HEK293T (cell line): ENCODE results near the gene ATP1B1.

ENCODE experiments used
- BHLHE40 ChIP-seq: fragments of 450-650 bp; IDR thresholded peaks from 2 replicates; pipeline ENCODE4 v1.6.1; 2016; ENCODE audit warnings: mild to moderate bottlenecking, moderate library complexity, borderline replicate concordance
- ELF4 ChIP-seq: fragments of 450-650 bp; IDR thresholded peaks from 2 replicates; pipeline ENCODE4 v1.6.1; 2017; ENCODE audit warnings: antibody characterized with exemption
- FOXK2 ChIP-seq: fragments of 450-650 bp; IDR thresholded peaks from 2 replicates; pipeline ENCODE4 v1.6.1; 2016; ENCODE audit warnings: mild to moderate bottlenecking
- FOXM1 ChIP-seq: fragments of 450-650 bp; IDR thresholded peaks from 2 replicates; pipeline ENCODE4 v1.6.1; 2017; ENCODE audit warnings: mild to moderate bottlenecking, borderline replicate concordance
- L3MBTL2 ChIP-seq: fragments of 450-650 bp; conservative IDR thresholded peaks from 2 replicates; pipeline ENCODE4 v1.6.1; 2016; ENCODE audit warnings: mild to moderate bottlenecking
- LEF1 ChIP-seq: fragments of 450-650 bp; IDR thresholded peaks from 2 replicates; pipeline ENCODE4 v1.6.1; 2017; ENCODE audit warnings: mild to moderate bottlenecking, borderline replicate concordance
- NFRKB ChIP-seq: fragments of 450-650 bp; IDR thresholded peaks from 2 replicates; pipeline ENCODE4 v1.6.1; 2016; ENCODE audit warnings: mild to moderate bottlenecking, moderate library complexity
- SP1 ChIP-seq: fragments of 450-650 bp; IDR thresholded peaks from 2 replicates; pipeline ENCODE4 v1.6.1; 2017
- SUZ12 ChIP-seq: fragments of 450-650 bp; IDR thresholded peaks from 2 replicates; pipeline ENCODE4 v1.6.1; 2016; ENCODE audit warnings: mild to moderate bottlenecking
- TARDBP ChIP-seq: fragments of 450-650 bp; IDR thresholded peaks from 2 replicates; pipeline ENCODE4 v1.6.1; 2016
- ZNF384 ChIP-seq: fragments of 450-650 bp; IDR thresholded peaks from 2 replicates; pipeline ENCODE4 v1.6.1; 2016
- TF ChIP-seq, protein P1 (sequence below): fragments of 450-650 bp; IDR thresholded peaks from 2 replicates; pipeline ENCODE4 v1.6.1; 2016

DNA sequence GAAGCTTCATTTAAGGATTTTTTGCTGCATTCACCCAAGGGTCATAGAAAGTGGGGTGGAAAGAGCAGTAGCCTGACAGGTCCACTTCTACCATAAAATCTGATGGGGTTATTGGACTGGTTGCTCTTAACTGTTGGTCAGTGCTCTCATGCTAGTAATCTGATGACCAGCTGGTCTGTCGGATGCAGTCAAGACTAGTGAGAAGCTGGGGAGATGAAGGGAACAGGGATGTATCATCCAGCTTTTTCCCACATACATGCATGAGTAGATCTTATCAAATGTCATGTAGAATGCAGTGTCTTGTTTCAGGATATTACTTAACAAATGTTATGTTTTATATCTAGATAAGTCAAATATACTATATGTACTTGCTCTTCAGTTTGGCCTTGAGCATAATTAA is 11.1 kb downstream of the ATP1B1 start:
- TF ChIP-seq BHLHE40 (no peak), FOXK2 (no peak), ZNF384 (no peak), SUZ12 (no peak), ELF4 (no peak), FOXM1 (no peak), L3MBTL2 (no peak), NFRKB (no peak), SP1 (no peak), TARDBP (no peak), LEF1 (no peak)
- TF ChIP-seq, protein P1, sequence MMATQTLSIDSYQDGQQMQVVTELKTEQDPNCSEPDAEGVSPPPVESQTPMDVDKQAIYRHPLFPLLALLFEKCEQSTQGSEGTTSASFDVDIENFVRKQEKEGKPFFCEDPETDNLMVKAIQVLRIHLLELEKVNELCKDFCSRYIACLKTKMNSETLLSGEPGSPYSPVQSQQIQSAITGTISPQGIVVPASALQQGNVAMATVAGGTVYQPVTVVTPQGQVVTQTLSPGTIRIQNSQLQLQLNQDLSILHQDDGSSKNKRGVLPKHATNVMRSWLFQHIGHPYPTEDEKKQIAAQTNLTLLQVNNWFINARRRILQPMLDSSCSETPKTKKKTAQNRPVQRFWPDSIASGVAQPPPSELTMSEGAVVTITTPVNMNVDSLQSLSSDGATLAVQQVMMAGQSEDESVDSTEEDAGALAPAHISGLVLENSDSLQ = no peak
